T-helper 1 cell treated with Interleukin-12 subunit alpha and Interleukin-12 subunit beta and Interleukin-4 antibody, amounts not matched to agents 30 μg/mL and 1 μg/mL, for 36 hours (primary cell): ENCODE results near the gene ZNF423.
A peak's percentile ranks its signal among the peaks of the same experiment; 100 is the strongest.

Experiments used
- H3K27ac Mint-ChIP-seq: one replicate; pipeline ENCODE4 v1.8.0; 2021; ENCODE audit warnings: mild to moderate bottlenecking, mixed read lengths
- H3K27me3 Mint-ChIP-seq: one replicate; pipeline ENCODE4 v1.8.0; 2021; ENCODE audit warnings: low read depth, mixed read lengths
- H3K36me3 Mint-ChIP-seq: one replicate; pipeline ENCODE4 v1.8.0; 2021; ENCODE audit warnings: low read depth, mixed read lengths
- H3K4me1 Mint-ChIP-seq: one replicate; pipeline ENCODE4 v1.8.0; 2021; ENCODE audit warnings: low read depth, mixed read lengths
- H3K4me3 Mint-ChIP-seq: one replicate; pipeline ENCODE4 v1.8.0; 2021; ENCODE audit warnings: mild to moderate bottlenecking, moderate library complexity, mixed read lengths
- H3K9me3 Mint-ChIP-seq: one replicate; pipeline ENCODE4 v1.8.0; 2021; ENCODE audit warnings: mixed read lengths

The ZNF423 gene

DNA sequence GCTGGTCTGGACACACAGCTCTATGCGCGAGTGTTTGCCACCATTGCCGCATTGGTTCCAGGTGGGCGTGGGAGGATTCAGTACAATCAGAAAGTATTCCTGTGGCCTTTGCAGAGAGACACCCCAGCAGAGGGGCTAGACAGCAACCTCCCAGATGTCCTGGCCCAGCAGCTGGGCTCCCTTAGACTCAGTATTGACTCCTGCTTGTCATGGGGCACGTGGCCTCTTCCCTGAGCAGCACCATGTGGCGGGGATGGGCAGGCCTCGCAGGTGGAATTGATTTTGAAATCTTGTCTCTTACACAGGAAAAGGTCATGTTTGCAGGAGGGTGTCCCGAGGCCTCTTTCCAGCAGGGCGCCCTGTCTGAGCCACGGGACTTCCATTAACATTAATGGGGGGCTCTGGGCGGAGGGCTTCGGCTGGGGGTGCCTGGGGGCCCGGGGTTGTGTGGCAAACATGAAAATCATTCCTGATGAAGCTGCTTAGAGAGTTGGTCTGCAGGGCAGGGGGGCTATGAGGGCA is 385.9 kb downstream of the ZNF423 start:
- Mint-ChIP-seq H3K27me3 (peaks cover 9% of the 10 kb centered on the region), H3K36me3 (no peaks in the 10 kb centered on the region), H3K27ac (no peak overlapping the region), H3K4me3 (no peak overlapping the region), H3K9me3 (no peaks in the 10 kb centered on the region), H3K4me1 (no peaks in the 10 kb centered on the region)

DNA sequence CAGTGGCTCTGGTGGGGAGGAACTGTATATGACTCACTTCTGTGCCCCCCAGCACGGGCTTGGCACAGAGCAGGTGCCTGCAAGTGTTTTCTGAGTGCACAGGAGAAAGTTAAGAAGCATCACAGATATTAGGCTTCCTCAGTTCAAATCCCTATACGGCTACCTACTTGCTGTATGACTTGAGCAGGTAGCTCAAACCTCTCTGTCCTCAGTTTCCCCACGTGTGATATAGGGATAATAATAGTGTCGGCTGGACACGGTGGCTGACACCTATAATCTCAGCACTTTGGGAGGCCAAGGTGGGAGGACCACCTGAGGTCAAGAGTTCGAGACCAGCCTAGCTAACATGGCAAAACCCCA is 386.6 kb downstream of the ZNF423 start:
- H3K4me3 Mint-ChIP-seq: no peak overlapping the region
- H3K9me3 Mint-ChIP-seq: no peaks in the 10 kb centered on the region
- peaks cover 14% of the 10 kb centered on the region for H3K27me3 Mint-ChIP-seq
- peaks cover 4% of the 10 kb centered on the region for H3K36me3 Mint-ChIP-seq
- H3K4me1 Mint-ChIP-seq: peaks cover 5% of the 10 kb centered on the region
- H3K27ac Mint-ChIP-seq: no peak overlapping the region

DNA sequence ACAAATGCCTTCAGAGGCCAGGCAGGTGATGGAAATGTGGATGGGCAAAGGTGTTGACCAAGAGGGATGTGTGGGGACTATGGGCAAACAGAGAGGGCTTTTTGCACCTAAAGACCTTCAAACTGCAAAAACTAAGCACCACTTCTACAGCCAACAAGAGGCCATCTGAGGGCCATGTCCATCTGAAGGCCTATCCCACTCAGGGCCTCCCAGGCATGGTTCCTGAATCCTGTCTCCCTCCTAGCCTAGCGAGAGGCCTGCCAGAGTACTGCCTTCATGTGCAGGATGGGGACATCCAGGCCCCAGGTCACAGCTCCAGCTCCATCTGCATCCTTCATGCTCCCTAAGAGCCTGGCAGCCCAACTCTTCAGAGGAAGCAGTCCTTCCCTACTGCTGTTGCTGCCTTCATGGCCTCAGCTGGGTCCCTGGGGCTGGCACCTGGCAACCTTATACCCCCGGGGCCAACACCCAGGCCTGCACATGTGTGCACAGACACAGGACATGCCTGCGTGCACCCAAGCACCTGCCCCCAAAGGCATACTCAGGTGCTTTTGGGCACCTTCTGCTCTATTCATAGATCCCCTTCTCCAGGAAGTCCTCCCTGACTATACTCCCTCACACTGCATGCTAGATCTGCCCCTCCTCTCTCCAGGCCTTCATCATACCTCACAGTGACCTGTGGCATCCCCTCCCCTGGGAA is 387.2 kb downstream of the ZNF423 start:
- Mint-ChIP-seq H3K36me3 (peaks cover 4% of the 10 kb centered on the region), H3K27me3 (peaks cover 14% of the 10 kb centered on the region), H3K9me3 (no peaks in the 10 kb centered on the region), H3K4me3 (no peak overlapping the region), H3K4me1 (peaks cover 9% of the 10 kb centered on the region), H3K27ac (no peak overlapping the region)

DNA sequence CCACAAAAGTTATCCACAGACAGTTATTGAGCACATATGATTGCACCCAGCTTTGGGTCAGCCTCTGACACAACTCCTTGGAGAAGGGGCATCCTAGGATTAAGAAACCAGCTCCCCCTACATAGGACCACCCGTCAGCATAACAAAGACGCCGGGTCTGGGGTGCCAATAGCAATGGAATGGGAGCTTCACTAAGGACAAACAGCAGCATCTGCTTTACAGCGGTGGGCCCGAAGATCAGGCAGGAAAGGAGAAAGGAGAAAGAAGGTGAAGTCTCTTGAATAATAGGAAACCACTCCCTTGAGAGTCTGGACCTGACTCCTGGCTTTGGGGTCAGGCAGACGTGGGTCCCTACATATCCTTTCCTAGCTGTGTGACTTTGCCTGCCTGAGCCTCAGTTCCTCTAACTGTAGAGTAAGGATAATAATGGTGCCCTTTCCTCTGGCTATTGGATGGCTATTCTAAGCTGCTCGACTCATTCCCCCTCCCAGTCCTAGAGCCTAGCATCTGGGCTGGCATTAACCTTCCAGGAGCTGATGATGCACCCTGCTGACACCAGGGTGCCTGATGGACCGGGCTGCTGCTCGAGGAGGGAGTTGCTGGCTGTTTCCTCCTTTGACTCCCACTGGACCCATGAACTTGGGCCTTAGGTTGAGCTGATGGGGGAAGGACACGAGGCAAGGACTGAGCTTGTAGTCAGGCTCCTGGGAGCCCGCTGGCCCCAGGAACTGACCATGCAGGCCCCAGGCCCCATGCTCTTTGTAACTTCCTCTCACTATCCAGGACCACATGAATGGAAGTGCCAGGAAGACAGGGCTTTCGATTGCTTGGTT is 388.2 kb downstream of the ZNF423 start:
- H3K4me1 Mint-ChIP-seq: peaks cover 19% of the 10 kb centered on the region
- H3K27me3 Mint-ChIP-seq: peaks cover 14% of the 10 kb centered on the region
- H3K36me3 Mint-ChIP-seq: peaks cover 4% of the 10 kb centered on the region
- H3K9me3 Mint-ChIP-seq: no peaks in the 10 kb centered on the region
- no peak overlapping the region for H3K27ac Mint-ChIP-seq
- no peak overlapping the region for H3K4me3 Mint-ChIP-seq

DNA sequence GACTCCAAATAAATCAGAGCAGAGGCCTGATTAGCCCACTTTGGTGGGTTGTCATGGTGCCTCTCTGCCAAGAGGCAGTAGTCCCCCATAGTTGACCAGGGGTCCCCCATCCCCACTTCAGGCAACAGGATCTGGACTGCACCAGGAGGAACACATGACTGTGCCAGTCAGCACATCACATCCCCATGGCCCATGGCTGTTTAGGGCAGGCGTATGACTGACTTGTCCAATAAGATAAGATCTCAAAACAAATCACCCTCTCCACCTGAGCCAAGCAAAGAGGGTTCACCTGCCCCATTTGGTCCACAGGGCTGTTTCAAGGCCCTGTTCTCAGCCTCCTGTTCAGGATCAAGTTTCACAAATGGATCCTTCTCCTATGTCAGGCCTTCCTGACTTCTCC is 389.0 kb downstream of the ZNF423 start:
- Mint-ChIP-seq H3K27ac (no peak overlapping the region), H3K27me3 (peaks cover 19% of the 10 kb centered on the region), H3K36me3 (peaks cover 4% of the 10 kb centered on the region), H3K4me3 (no peak overlapping the region), H3K4me1 (peaks cover 26% of the 10 kb centered on the region), H3K9me3 (no peaks in the 10 kb centered on the region)

DNA sequence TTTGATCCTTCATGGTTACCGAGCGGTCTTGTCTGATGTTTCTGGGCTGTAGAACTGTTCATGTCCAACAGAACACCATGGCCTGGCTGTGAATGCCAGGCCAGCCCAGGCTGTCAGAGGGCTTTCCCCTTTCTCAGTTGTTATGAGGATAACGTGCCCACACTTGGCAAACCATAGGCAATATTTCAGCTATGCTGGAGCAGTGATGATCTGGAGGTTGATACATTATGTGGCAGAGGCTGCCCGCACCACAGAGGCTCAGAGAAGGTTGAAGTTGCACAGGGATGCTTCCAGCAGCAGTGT is 389.4 kb downstream of the ZNF423 start:
- peaks cover 28% of the 10 kb centered on the region for H3K4me1 Mint-ChIP-seq

DNA sequence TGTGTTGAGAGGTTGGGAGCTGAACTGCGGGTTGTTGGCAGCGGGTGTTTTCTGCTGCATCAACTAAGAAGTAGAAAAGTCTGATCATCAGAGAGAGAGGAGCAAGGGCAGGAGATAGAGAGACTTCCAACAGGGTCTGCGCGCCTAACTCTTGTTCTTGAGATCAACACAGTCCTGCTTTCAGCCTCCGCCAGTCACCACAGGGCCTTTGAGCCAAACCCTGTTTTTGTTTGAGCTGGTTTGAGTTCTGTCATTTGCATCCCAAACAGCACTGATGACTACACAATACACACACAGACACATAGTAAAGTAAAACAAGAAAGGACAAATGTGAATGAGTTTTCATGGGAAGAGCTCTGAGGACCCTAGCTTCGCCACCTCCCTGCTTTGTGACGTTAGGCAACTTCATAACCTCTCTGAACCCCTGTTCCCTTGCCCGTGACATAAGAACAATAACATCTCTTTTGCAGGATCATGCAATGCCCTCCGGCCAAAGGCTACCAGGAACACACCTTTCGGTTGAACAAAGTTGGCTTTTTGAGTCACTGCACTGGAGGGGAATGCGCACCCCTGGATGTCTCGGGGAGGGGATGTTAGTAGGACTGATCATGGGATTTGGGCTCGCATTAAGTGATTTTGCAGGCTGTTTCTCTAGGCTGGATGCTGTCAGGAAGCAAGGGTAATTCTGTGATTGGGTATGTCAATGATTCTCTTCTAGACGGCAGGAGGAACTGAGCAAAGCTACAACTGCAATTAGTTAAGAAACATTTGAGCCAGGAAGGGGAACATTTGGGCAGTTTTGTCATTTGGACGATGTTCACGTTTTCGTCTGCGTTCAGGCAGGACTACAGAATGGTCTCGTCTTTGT is 390.0 kb downstream of the ZNF423 start:
- no peak overlapping the region for H3K27ac Mint-ChIP-seq
- peaks cover 4% of the 10 kb centered on the region for H3K36me3 Mint-ChIP-seq
- H3K9me3 Mint-ChIP-seq: no peaks in the 10 kb centered on the region
- peaks cover 28% of the 10 kb centered on the region for H3K4me1 Mint-ChIP-seq
- peaks cover 19% of the 10 kb centered on the region for H3K27me3 Mint-ChIP-seq
- no peak overlapping the region for H3K4me3 Mint-ChIP-seq

More for the DNA sequence above, 389.4 kb downstream of the ZNF423 start:
- Mint-ChIP-seq H3K27ac (no peak overlapping the region), H3K9me3 (no peaks in the 10 kb centered on the region), H3K4me3 (no peak overlapping the region), H3K27me3 (peaks cover 19% of the 10 kb centered on the region), H3K36me3 (peaks cover 4% of the 10 kb centered on the region)

DNA sequence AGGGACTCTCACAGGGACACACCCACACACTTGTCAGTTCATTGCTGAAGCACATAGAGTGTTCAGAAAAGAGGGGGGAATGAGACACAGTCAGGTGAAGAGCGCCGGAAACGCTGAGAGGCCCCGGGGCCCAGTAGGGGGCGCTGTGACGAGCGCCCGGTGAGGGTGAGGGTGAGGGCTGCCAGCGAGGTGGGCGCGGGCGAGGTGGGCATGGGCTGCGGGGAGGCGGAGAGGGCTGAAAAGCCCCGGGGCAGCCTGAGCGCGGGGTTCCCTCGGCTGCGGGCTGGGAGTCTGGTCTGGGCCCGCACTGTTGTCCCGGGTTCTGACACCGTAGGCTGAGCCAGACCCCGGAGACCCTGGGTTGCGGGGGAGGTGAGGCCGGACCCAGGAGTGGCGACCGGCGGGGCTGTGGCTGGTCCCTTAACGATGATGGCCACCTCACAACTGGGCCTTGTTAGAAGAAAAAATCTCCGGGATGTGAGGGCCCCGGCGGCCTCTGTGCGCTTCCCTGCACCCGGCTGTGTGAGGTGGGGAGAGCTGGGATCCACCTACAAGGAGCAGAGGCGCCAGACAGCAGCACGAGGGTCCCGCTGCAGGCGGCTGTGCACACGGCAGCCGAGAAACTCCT is 390.9 kb downstream of the ZNF423 start:
- H3K27ac Mint-ChIP-seq: no peak overlapping the region
- no peaks in the 10 kb centered on the region for H3K9me3 Mint-ChIP-seq
- H3K4me3 Mint-ChIP-seq: no peak overlapping the region
- H3K4me1 Mint-ChIP-seq: peaks cover 32% of the 10 kb centered on the region
- peaks cover 4% of the 10 kb centered on the region for H3K36me3 Mint-ChIP-seq
- H3K27me3 Mint-ChIP-seq: peaks cover 19% of the 10 kb centered on the region

DNA sequence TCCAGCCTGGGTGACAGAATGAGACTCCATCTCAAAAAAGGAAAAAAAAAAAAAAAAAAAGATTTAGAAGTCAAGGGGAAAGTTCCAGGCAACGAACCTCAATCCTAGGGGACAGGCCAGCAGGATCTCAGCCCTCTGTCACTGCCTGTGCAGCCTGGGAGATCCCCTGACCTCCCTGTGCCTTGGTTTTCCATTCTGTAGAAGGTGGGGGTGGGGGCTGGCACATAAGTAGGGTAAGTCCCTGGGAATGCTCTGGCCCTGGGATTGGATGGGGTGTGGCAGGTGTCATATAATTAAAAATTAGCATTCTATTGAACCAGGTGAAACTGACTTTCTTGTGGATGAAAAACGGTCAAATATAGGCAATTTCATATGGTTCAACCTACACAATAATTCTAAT is 391.8 kb downstream of the ZNF423 start:
- H3K9me3 Mint-ChIP-seq: no peaks in the 10 kb centered on the region
- peaks cover 19% of the 10 kb centered on the region for H3K27me3 Mint-ChIP-seq
- peaks cover 4% of the 10 kb centered on the region for H3K36me3 Mint-ChIP-seq
- peak overlapping the region; percentile 80 for H3K27ac Mint-ChIP-seq
- H3K4me3 Mint-ChIP-seq: peak overlapping the region; percentile 61
- peaks cover 32% of the 10 kb centered on the region for H3K4me1 Mint-ChIP-seq

DNA sequence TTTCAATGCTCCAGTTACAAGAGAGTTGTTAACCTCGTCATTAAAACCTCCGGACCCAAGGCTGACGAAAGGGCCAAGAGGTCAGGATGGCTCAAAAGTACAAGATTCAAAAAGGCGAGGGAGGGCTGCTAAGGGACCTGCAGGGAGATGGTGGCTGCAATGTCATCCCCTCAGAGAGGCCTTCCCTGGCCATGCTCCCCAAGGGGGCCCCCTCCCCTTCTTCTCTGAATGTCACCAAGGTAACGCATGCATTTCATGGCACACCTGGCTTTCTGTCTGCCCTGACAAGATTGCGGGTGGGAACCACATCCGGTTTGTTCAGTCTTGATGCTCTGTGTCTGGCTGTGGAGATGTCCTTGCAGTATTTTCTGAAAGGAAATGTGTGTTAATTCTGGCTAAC is 392.4 kb downstream of the ZNF423 start:
- H3K4me1 Mint-ChIP-seq: peaks cover 32% of the 10 kb centered on the region
- peak overlapping the region; percentile 61 for H3K4me3 Mint-ChIP-seq
- peak overlapping the region; percentile 80 for H3K27ac Mint-ChIP-seq
- H3K36me3 Mint-ChIP-seq: peaks cover 4% of the 10 kb centered on the region
- peaks cover 19% of the 10 kb centered on the region for H3K27me3 Mint-ChIP-seq
- H3K9me3 Mint-ChIP-seq: no peaks in the 10 kb centered on the region

DNA sequence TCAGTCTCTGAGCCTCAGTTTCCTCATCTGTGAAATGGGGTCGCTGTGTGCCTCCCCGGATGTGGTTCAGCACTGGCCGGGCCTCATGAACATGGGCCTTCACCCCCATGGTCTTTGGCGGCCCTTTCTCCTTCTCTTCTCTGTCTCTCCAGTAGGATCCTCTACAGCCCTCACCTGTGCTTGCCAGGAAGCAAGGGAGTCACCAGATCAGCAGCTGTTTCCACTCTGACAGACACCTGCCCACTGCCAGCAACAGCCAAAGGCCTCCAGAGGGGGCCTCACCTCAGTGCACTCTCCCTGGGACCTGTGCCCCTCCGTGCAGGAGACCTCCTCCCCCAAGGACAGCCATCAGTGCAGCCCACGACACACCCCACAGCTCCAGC is 392.9 kb downstream of the ZNF423 start:
- H3K36me3 Mint-ChIP-seq: peaks cover 4% of the 10 kb centered on the region
- H3K27me3 Mint-ChIP-seq: peaks cover 19% of the 10 kb centered on the region
- no peaks in the 10 kb centered on the region for H3K9me3 Mint-ChIP-seq
- no peak overlapping the region for H3K4me3 Mint-ChIP-seq
- H3K27ac Mint-ChIP-seq: peak overlapping the region; percentile 80
- H3K4me1 Mint-ChIP-seq: peaks cover 32% of the 10 kb centered on the region

DNA sequence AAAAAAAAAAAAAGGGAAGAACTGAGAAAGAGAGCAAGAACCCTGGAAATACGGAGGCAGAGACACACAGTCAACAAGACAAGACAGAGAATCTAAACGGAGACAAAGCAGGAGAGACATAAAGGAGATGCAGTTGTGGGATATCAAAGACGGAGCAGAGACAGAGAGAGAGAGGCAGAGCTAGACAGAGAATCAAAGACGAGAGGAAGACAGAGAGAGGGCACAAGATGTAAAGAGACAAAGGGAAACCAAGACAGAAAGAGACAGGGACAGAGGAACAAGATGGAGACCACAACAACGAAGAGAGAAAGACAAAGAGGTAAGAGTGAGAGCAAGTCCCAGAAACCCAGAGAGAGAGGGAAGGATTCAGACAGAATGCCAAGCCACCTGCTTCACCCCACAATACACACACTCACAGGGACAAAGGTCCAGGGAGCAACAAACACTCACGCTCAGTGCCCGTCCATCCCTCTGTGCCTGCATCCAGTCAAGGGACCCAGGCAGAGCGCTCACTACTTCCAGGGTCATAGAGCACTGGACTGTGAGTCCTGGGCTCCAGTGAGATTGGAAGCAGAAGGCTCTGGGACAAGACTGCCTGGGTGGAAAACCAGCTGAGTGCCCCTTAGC is 393.4 kb downstream of the ZNF423 start:
- Mint-ChIP-seq H3K4me3 (peak overlapping the region; percentile 53), H3K9me3 (no peaks in the 10 kb centered on the region)

DNA sequence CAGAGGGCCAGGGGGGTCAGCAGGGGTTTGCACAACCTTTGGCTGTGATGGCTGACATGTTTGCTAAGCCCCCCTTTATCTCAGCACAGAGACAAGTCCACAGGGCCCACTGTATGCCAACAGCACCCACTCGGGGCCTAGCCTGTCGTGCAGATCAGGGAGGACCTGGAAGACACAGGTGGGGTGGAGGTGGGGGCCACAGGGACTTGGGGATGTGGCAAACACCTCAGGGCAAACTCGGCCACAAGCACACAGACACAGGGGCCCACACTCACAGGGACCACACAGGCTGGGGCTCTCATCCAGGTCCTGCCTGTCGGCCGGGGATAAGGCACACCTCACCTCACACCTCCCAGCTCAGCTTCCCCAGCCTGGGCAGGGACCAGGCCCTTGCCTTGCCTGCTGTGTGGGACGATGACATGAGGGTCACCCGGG is 394.4 kb downstream of the ZNF423 start:
- peaks cover 4% of the 10 kb centered on the region for H3K36me3 Mint-ChIP-seq
- H3K4me1 Mint-ChIP-seq: peaks cover 32% of the 10 kb centered on the region
- H3K27me3 Mint-ChIP-seq: peaks cover 16% of the 10 kb centered on the region
- H3K27ac Mint-ChIP-seq: no peak overlapping the region
- no peaks in the 10 kb centered on the region for H3K9me3 Mint-ChIP-seq
- H3K4me3 Mint-ChIP-seq: no peak overlapping the region

More for the DNA sequence above, 393.4 kb downstream of the ZNF423 start:
- H3K4me1 Mint-ChIP-seq: peaks cover 32% of the 10 kb centered on the region
- H3K36me3 Mint-ChIP-seq: peaks cover 4% of the 10 kb centered on the region
- H3K27me3 Mint-ChIP-seq: peaks cover 19% of the 10 kb centered on the region
- H3K27ac Mint-ChIP-seq: peak overlapping the region; percentile 72
